Breast epithelium (tissue), 3 donors: ENCODE results near the gene ZMPSTE24.

Experiments
- POLR2A ChIP-seq: fragments of 450-650 bp; IDR thresholded peaks from one replicate; pipeline ENCODE4 v1.6.1; 2016; ENCODE audit warnings: antibody characterized with exemption, mild to moderate bottlenecking, moderate library complexity
- TF ChIP-seq, protein P1 (sequence below), 3 donors: fragments of 450-650 bp; IDR thresholded peaks; one replicate each; pipeline ENCODE4 v1.5.1; 2016 to 2017; ENCODE audit warnings: antibody characterized with exemption in 3 of 3, mild to moderate bottlenecking in 3 of 3, moderate library complexity in 3 of 3

DNA sequence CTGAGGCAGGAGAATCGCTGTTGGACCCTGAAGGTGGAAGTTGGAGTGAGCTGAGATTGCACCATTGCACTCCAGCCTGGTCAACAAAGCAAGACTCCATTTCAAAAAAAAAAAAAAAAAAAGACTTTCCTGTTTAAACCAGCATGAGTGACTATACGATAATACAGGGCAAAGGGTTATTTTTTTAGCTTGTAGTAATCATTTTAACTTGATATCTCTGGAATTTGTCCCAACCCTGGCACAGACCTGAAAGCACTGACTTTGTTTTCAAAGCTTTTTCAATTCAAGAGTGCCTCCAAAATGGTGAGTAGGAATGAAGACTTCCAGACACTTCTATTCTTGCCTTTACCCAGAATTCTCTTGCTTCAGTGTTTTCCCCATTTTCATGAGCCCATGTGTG, 14.7 kb upstream of the ZMPSTE24 start:
- TF ChIP-seq, protein P1, sequence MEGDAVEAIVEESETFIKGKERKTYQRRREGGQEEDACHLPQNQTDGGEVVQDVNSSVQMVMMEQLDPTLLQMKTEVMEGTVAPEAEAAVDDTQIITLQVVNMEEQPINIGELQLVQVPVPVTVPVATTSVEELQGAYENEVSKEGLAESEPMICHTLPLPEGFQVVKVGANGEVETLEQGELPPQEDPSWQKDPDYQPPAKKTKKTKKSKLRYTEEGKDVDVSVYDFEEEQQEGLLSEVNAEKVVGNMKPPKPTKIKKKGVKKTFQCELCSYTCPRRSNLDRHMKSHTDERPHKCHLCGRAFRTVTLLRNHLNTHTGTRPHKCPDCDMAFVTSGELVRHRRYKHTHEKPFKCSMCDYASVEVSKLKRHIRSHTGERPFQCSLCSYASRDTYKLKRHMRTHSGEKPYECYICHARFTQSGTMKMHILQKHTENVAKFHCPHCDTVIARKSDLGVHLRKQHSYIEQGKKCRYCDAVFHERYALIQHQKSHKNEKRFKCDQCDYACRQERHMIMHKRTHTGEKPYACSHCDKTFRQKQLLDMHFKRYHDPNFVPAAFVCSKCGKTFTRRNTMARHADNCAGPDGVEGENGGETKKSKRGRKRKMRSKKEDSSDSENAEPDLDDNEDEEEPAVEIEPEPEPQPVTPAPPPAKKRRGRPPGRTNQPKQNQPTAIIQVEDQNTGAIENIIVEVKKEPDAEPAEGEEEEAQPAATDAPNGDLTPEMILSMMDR (IDR thresholded peaks at IDR 0.05) = no peak
- no peak for TF ChIP-seq POLR2A
